HG03280 (cell line): ENCODE results near the gene SOAT1.
A peak's percentile ranks its signal among the peaks of the same experiment; 100 is the strongest.
"Not testable (repeated sequence)": the region's sequence is repeated elsewhere in the genome, so short reads cannot be mapped to it uniquely, and the experiment has no call there.

Experiments
- ATAC-seq: cut with Tn5 transposase; IDR thresholded peaks from one replicate; pipeline ENCODE4 v1.9.1; 2021; ENCODE audit warnings: mild to moderate bottlenecking, moderate library complexity; ENCODE audit not compliant: unreplicated experiment

Gene SOAT1

GRCh38 chr1:179293340-179294327 lies at the start of gene SOAT1:
SOAT1 (plus strand) TSS chr1:179293797; CDS start chr1:179302685, 8,888 bp downstream.
- peak; percentile 97 for ATAC-seq

- not testable (repeated sequence) for ATAC-seq
These were observed 48.2 kb upstream of the SOAT1 start for GRCh38 chr1:179245426-179245825.

DNA sequence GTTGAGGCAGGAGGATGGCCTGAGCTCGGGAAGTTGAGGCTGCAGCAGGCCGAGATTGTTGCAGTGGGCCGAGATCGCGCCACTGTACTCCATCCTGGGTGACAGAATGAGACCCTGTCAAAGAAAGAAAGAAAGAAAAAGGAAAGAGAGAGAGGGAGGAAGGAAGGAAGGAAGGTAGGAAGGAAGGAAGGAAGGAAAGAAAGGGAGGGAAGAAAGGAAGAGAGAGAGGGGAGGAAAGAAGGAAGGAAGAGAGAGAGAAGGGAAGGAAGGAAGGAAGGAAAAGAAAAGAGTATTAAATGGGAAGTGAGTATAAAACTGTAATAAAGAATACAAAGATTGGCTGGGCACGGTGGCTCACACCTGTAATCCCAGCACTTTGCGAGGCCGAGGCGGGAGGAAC lies 45.7 kb upstream of the SOAT1 start:
- no peak for ATAC-seq

- no peak for ATAC-seq
These were observed 41.9 kb upstream of the SOAT1 start for GRCh38 chr1:179251675-179252074.

DNA sequence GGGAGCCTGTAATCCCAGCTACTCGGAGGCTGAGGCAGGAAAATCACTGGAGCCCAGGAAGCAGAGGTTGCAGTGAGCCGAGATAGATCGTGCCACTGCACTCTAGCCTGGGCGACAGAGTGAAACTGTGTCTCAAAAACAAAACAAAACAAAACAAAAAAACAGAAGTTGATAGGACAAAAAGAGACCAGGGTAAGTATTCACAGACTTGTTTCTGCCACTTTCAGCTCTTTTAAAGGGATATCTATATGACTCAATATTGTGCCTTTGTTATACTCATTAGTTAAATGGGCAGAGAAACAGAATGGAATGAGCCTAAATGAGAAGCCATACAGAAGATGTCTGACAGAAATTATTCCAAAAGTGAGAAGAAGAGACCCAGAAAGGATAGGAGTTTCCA lies 41.0 kb upstream of the SOAT1 start:
- no peak for ATAC-seq

DNA sequence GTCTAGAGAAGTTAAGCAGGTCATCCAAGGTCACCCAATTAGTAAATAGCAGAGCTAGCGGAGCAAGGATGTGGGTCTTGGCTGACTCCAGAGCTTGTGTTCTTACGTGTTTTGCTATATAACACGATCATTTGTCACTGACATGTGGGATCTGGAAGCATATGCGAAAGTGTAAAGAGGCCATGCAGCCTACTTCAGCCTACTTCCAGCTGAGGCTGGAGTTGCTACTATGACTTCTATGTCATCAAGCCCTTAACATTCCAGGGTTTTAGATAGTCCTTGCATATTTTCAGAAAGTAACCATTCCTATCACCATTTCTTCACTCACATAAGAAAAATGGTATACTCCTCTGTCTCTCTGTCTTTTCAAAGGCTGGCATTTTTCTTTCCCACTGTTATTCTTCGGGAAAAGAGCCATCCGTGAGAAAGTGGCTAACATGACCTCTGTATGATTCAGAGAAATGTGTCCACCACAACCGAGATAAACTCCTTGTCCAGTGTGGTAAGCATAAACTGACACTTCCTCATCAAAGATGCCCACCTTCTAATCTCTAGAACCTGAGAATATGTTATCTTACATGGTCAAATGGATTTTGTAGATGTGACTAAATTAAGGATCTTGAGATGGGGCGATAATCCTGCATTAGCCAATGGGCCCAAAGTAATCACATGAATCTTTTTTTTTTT lies 40.2 kb upstream of the SOAT1 start:
- no peak for ATAC-seq

GRCh38 chr1:179262183-179262582 lies 31.4 kb upstream of the SOAT1 start:
- no peak for ATAC-seq

DNA sequence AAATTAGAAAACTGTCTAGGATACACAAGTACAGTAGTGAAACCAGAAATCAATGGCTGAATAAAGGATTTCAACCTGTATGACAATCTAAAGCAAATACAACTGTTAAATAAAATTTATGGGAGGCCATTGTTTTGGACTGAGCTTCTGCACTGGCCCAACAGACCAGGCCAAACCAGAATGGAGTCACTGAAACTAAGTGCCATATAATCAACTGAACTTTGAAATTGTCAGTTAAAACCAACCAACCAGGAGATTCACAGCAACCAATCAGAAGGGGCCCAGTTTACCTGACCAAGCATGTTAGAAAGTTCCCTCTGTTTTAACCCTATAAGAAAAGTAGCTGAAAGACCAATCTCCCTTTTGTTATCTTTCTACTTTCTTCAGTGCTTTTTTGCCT lies 30.5 kb upstream of the SOAT1 start:
- ATAC-seq, result no peak

GRCh38 chr1:179264507-179264906 lies 29.1 kb upstream of the SOAT1 start:
- no peak for ATAC-seq

- ATAC-seq, result no peak
These were observed 24.5 kb upstream of the SOAT1 start for GRCh38 chr1:179269071-179269470.

- ATAC-seq, result not testable (repeated sequence)
These were observed 19.2 kb upstream of the SOAT1 start for GRCh38 chr1:179274424-179274823.

DNA sequence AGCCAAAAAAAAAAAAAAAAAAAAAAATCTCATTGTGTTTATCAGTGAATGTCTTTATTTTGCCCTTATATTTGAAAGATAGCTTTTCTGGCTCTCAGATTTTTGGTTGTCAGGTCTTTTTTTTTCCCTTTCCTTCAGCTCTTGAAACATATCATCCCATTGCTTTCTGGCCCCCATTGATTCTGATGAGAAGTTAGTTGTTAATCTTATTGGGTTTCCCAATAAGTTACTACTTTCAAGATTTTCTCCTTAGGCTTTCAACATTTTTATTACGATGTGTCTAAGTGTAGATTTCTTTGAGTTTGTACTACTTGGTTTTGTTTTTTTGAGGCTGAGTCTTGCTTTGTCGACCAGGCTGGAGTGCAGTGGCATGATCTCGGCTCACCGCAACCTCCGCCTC lies 14.7 kb upstream of the SOAT1 start:
- no peak for ATAC-seq

DNA sequence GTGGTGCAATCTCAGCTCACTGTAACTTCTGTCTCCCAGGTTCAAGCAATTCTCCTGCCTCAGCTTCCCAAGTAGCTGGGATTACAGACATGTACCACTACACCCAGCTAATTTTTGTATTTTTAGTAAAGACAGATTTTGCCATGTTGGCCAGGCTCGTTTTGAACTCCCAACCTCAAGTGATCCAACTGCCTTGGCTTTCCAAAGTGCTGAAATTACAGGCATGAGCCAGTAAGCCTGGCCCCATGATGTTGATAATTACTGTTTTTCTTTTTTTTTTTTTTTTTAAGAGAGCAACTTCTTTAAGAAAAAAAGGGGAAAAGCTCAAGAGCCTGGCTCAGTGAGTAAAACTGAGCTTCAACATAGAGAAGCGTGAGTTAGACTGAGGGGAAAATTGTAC lies 9.6 kb upstream of the SOAT1 start:
- ATAC-seq, result no peak

DNA sequence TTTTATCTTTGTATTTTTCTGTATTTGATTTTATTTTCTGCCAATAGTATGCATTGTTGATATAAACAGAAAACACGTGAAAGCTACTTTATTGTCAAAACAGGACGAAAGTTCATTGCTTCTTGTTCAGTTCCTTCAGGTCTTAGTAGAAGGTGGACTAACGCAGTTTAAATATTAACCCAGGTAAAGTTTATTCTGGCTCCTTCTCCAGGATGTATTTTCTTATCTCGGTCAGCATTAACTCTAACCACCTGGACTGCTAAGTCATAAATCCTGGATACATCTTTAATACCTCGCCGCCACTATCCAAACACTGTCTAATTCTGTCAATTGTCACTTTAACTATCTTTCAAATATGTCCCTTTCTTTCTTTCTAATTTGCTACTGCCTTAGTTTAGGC lies 5.7 kb upstream of the SOAT1 start:
- no peak for ATAC-seq

DNA sequence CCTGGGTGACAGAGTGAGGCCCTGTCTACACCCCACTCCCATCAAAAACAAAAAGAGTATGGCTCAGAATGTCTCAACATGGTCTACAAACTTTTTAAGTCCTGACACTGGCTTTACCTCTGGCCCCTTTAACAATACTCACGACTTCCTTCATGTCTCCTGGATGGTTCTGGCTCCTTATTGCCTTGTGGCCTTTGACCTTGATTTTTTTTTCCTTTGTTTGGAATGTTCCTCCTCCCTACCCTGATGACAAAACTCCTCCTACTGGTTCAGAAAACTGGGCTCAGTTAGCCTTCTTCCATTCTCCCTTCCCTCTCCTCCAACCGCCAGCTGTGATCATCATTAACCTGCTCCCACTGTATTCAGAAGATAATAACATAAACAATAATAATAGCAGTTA lies 4.6 kb upstream of the SOAT1 start:
- ATAC-seq, result no peak

DNA sequence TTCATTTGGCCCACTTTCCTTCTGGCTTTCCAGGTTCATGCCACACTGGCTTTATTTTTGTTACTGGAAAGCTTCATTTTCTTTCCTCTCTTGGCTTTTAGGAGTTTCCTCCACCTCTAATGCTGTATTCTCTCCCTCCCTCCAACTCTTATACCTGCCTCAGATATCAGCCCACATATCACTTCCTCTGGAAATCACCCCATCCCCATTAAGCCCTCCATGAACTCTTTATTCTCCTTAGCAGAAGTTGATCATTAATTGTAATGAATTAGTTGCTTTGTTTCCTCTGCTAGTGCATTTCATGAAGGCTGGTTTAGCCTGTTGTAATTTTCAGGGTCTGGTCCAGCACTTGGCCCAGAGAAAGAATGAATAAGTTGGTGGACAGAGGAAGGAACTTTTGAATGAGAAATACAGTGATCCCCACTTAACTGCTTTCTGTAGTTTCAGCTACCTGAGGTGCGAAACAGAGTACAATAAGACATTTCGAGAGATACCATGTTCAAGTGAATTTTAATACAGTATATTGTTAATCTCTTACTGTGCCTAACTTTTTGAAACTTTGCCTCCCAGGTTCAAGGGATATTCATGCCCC lies 1.7 kb downstream of the SOAT1 start:
- no peak for ATAC-seq

DNA sequence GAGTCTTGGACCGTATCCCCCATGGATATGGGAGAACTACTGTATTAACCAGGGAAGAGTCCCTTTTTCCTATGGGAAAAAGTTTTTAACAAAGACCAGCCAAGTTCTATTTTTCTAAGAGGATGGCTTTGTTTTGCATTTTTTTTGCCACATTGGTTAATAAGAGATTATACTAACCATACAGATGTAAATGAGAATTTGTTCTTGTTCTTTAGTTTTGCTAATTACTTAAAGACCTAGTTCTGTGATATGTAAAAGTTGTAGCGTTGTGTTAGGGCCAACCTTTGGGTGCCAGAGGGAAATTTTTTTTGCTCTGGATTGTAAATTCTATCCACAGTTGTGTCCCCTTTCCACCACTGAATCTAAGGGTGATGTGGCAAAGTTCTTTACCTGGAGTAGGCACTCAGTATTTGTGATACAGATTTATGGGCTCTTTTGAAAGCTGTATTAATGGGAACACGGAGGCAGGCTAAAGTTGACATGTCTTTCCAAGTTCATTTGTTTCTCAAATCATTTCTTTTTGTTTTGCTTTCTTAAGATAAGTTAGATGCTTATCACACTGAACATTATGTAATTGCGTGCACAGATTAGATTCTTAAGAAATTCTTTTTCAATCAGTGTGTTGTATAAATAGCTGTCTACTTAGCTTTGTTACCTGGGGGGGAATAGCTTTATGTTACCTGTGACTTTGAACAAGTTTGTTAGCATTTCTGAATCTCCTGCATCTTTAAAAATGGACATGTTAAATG lies 2.9 kb downstream of the SOAT1 start:
- ATAC-seq, result no peak

GRCh38 chr1:179297105-179297378 lies 3.4 kb downstream of the SOAT1 start:
- ATAC-seq, result no peak

DNA sequence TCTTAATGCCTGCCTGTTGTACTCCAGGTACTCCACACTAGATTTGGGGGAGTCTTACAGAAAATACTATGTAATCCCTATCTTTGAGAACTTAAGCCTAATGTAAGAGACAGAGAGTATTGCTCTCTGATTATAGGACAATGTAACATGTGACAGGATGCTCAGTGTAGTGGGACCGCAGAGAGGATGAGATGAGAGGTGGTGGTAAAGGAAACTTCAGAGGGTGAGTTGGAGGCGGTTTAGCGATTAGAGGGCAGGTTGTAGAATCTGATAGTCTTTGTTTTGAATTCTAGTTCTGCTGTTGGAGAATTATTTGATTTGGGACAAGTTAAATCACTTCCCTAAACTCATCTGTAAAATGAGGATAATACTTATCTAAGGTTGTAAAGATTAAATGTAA lies 5.4 kb downstream of the SOAT1 start:
- no peak for ATAC-seq

GRCh38 chr1:179300112-179300511 lies 6.5 kb downstream of the SOAT1 start:
- no peak for ATAC-seq

GRCh38 chr1:179302070-179302469 lies 8.5 kb downstream of the SOAT1 start:
- no peak for ATAC-seq
